Activated CD4-positive, alpha-beta T cell treated with anti-CD3 and anti-CD28 coated beads, Interleukin-2, Interleukin-4, amounts not matched to agents 100 ng/mL and 50 ng/mL, durations not matched to agents 16 hours and 8 hours (primary cell): ENCODE measurements around the gene ZYX.
A peak's percentile ranks its signal among the peaks of the same experiment; 100 is the strongest.

Source experiments
- DNase-seq: peaks from one replicate; pipeline ENCODE4 v3.0.0-alpha.2; 2020; ENCODE audit warnings: low spot score

The ZYX gene

GRCh38 chr7:143380646-143381426 lies at the start of gene ZYX:
TSS of gene ZYX (plus strand) at chr7:143381345. CDS start at chr7:143381572, 227 bp downstream.
- peak; percentile 91 for DNase-seq

- no peak for DNase-seq
These were observed 46.9 kb upstream of the ZYX start for GRCh38 chr7:143334244-143334643.

- DNase-seq, result no peak
These were observed 43.9 kb upstream of the ZYX start for GRCh38 chr7:143337216-143337615.

- DNase-seq, result no peak
These were observed 39.3 kb upstream of the ZYX start for GRCh38 chr7:143341842-143342241.

GRCh38 chr7:143343596-143343995 lies 37.5 kb upstream of the ZYX start:
- no peak for DNase-seq

GRCh38 chr7:143345428-143345900 lies 35.7 kb upstream of the ZYX start:
- DNase-seq, result peak; percentile 59

- no peak for DNase-seq
These were observed 35.1 kb upstream of the ZYX start for GRCh38 chr7:143346018-143346417.

- no peak for DNase-seq
These were observed 33.2 kb upstream of the ZYX start for GRCh38 chr7:143347950-143348349.

- no peak for DNase-seq
These were observed 30.1 kb upstream of the ZYX start for GRCh38 chr7:143351060-143351459.

GRCh38 chr7:143351574-143351973 lies 29.6 kb upstream of the ZYX start:
- no peak for DNase-seq

GRCh38 chr7:143352531-143353002 lies 28.6 kb upstream of the ZYX start:
- no peak for DNase-seq

GRCh38 chr7:143354376-143354775 lies 26.8 kb upstream of the ZYX start:
- no peak for DNase-seq

- no peak for DNase-seq
These were observed 26.2 kb upstream of the ZYX start for GRCh38 chr7:143354965-143355364.

GRCh38 chr7:143355450-143356385 lies 25.4 kb upstream of the ZYX start:
- no peak for DNase-seq

- no peak for DNase-seq
These were observed 24.6 kb upstream of the ZYX start for GRCh38 chr7:143356414-143357050.

GRCh38 chr7:143358626-143359025 lies 22.5 kb upstream of the ZYX start:
- DNase-seq, result no peak

- DNase-seq, result no peak
These were observed 21.3 kb upstream of the ZYX start for GRCh38 chr7:143359771-143360353.

GRCh38 chr7:143360788-143361551 lies 20.2 kb upstream of the ZYX start:
- DNase-seq, result no peak

- no peak for DNase-seq
These were observed 19.5 kb upstream of the ZYX start for GRCh38 chr7:143361552-143362130.

GRCh38 chr7:143362131-143363015 lies 18.8 kb upstream of the ZYX start, which contains the start of gene FAM131B:
TSS of gene FAM131B (minus strand) at chr7:143362713. CDS start at chr7:143362603, 110 bp downstream.
- DNase-seq, result no peak
